HG02759 (cell line): ENCODE measurements around the gene PDPK1.
"Not testable (repeated sequence)": the region's sequence is repeated elsewhere in the genome, so short reads cannot be mapped to it uniquely, and the experiment has no call there.

Source experiments
- ATAC-seq: cut with Tn5 transposase; IDR thresholded peaks from one replicate; pipeline ENCODE4 v1.9.1; 2021; ENCODE audit warnings: mild to moderate bottlenecking, moderate library complexity; ENCODE audit not compliant: unreplicated experiment

Gene PDPK1

GRCh38 chr16:2523801-2524231 is 14.0 kb upstream of the PDPK1 start:
- no peak for ATAC-seq

- ATAC-seq: no peak
Measured at GRCh38 chr16:2524339-2524938, 13.4 kb upstream of the PDPK1 start.

- no peak for ATAC-seq
Measured at GRCh38 chr16:2526135-2526534, 11.7 kb upstream of the PDPK1 start.

- no peak for ATAC-seq
Measured at GRCh38 chr16:2527071-2527783, 10.6 kb upstream of the PDPK1 start.

- ATAC-seq: no peak
Measured at GRCh38 chr16:2527784-2528100, 10.1 kb upstream of the PDPK1 start.

- no peak for ATAC-seq
Measured at GRCh38 chr16:2528161-2529060, 9.4 kb upstream of the PDPK1 start.

- no peak for ATAC-seq
Measured at GRCh38 chr16:2529061-2529931, 8.5 kb upstream of the PDPK1 start.

GRCh38 chr16:2529961-2530628 is 7.7 kb upstream of the PDPK1 start:
- no peak for ATAC-seq

- no peak for ATAC-seq
Measured at GRCh38 chr16:2530629-2531318, 7.0 kb upstream of the PDPK1 start.

GRCh38 chr16:2531371-2531695 is 6.5 kb upstream of the PDPK1 start, which contains the start of gene CEMP1:
Gene CEMP1, minus strand, starts transcription at chr16:2531408. Its CDS starts 335 bp downstream, at chr16:2531073.
- ATAC-seq: peak; percentile 4

- peak; percentile 89 for ATAC-seq
Measured at GRCh38 chr16:2531696-2532493, 5.9 kb upstream of the PDPK1 start.

- ATAC-seq: peak; percentile 8
Measured at GRCh38 chr16:2532494-2533141, 5.2 kb upstream of the PDPK1 start.

- ATAC-seq: not testable (repeated sequence)
Measured at GRCh38 chr16:2533142-2533755, 4.6 kb upstream of the PDPK1 start.

GRCh38 chr16:2533912-2534311 is 3.9 kb upstream of the PDPK1 start:
- ATAC-seq: no peak

GRCh38 chr16:2534335-2534734 is 3.5 kb upstream of the PDPK1 start:
- not testable (repeated sequence) for ATAC-seq

GRCh38 chr16:2535625-2536013 is 2.2 kb upstream of the PDPK1 start:
- no peak for ATAC-seq

GRCh38 chr16:2539192-2539844 is 1.5 kb downstream of the PDPK1 start:
- ATAC-seq: not testable (repeated sequence)
